OCI-LY3 (cell line): ENCODE measurements around the gene ZBTB7C.

ENCODE experiments used
- H2AFZ ChIP-seq: fragments of 200-600, 300-600 bp; shearing (Covaris generic); 2 replicates; pipeline ENCODE4 v1.6.0; 2014; ENCODE audit warnings: antibody characterized with exemption, low read depth, low read length
- H3K27ac ChIP-seq: fragments of 200-600, 300-600 bp; sonication (generic); 2 replicates; pipeline ENCODE4 v1.5.1; 2014; ENCODE audit warnings: mild to moderate bottlenecking, low read length, moderate library complexity, mixed read lengths
- H3K27me3 ChIP-seq: fragments of 200-600, 300-600 bp; sonication (generic); 2 replicates; pipeline ENCODE4 v1.6.1; 2014; ENCODE audit warnings: low read depth, low read length, mixed read lengths
- H3K36me3 ChIP-seq: fragments of 200-600, 300-600 bp; sonication (generic); replicated peaks from 2 replicates; pipeline ENCODE3; 2014; ENCODE audit warnings: low read depth, low read length, mixed read lengths
- H3K4me1 ChIP-seq: fragments of 300-600, 200-600 bp; sonication (generic); 2 replicates; pipeline ENCODE4 v1.6.1; 2014; ENCODE audit warnings: low read length, mixed read lengths
- H3K4me2 ChIP-seq: fragments of 200-600, 300-600 bp; sonication (generic); 2 replicates; pipeline ENCODE4 v1.6.1; 2014; ENCODE audit warnings: low read length, mixed read lengths
- H3K4me3 ChIP-seq: fragments of 300-600, 200-600 bp; sonication (generic); 2 replicates; pipeline ENCODE4 v1.5.1; 2014; ENCODE audit warnings: antibody characterized with exemption, mild to moderate bottlenecking, low read length, moderate library complexity
- H3K79me2 ChIP-seq: fragments of 300-600, 200-600 bp; shearing (Covaris generic); 2 replicates; pipeline ENCODE4 v1.6.1; 2014; ENCODE audit warnings: mild to moderate bottlenecking, low read length, mixed read lengths
- H3K9ac ChIP-seq: fragments of 300-600, 200-600 bp; shearing (Covaris generic); 2 replicates; pipeline ENCODE4 v1.6.0; 2014; ENCODE audit warnings: mild to moderate bottlenecking, low read length, moderate library complexity
- H3K9me3 ChIP-seq: fragments of 200-600, 300-600 bp; shearing (Covaris generic); 2 replicates; pipeline ENCODE4 v1.6.1; 2014; ENCODE audit warnings: low read length, mixed read lengths; ENCODE audit not compliant: insufficient read depth
- H4K20me1 ChIP-seq: fragments of 200-600, 300-600 bp; sonication (generic); 2 replicates; pipeline ENCODE4 v1.6.1; 2016; ENCODE audit warnings: low read length, mixed read lengths; ENCODE audit not compliant: insufficient read depth
- EZH2phosphoT487 ChIP-seq: fragments of 200-600 bp; shearing (Covaris generic); IDR thresholded peaks from 2 replicates; pipeline ENCODE4 v1.6.1; 2018; ENCODE audit warnings: antibody characterized with exemption, mixed run types, low read depth
- TF ChIP-seq, protein P1 (sequence below): fragments of 200-600, 300-600 bp; sonication (generic); IDR thresholded peaks from 2 replicates; pipeline ENCODE4 v1.5.1; 2014; ENCODE audit warnings: antibody characterized with exemption, low read length, low read depth

The ZBTB7C gene

GRCh38 chr18:48010264-48010663, 398.9 kb downstream of the ZBTB7C start:
- peaks cover 39% of the 10 kb centered on the region for H3K27me3 ChIP-seq
- no peak overlapping the region for H3K27ac ChIP-seq
- no peaks in the 10 kb centered on the region for H3K36me3 ChIP-seq
- H3K79me2 ChIP-seq: no peaks in the 10 kb centered on the region
- no peak overlapping the region for H3K9ac ChIP-seq
- H3K4me2 ChIP-seq: no peak overlapping the region
- H3K4me1 ChIP-seq: no peaks in the 10 kb centered on the region
- no peak for TF ChIP-seq EZH2phosphoT487
- TF ChIP-seq, protein P1, sequence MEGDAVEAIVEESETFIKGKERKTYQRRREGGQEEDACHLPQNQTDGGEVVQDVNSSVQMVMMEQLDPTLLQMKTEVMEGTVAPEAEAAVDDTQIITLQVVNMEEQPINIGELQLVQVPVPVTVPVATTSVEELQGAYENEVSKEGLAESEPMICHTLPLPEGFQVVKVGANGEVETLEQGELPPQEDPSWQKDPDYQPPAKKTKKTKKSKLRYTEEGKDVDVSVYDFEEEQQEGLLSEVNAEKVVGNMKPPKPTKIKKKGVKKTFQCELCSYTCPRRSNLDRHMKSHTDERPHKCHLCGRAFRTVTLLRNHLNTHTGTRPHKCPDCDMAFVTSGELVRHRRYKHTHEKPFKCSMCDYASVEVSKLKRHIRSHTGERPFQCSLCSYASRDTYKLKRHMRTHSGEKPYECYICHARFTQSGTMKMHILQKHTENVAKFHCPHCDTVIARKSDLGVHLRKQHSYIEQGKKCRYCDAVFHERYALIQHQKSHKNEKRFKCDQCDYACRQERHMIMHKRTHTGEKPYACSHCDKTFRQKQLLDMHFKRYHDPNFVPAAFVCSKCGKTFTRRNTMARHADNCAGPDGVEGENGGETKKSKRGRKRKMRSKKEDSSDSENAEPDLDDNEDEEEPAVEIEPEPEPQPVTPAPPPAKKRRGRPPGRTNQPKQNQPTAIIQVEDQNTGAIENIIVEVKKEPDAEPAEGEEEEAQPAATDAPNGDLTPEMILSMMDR: no peak
- H3K4me3 ChIP-seq: no peak overlapping the region
- H2AFZ ChIP-seq: no peak overlapping the region
- no peaks in the 10 kb centered on the region for H3K9me3 ChIP-seq
- H4K20me1 ChIP-seq: no peaks in the 10 kb centered on the region

DNA sequence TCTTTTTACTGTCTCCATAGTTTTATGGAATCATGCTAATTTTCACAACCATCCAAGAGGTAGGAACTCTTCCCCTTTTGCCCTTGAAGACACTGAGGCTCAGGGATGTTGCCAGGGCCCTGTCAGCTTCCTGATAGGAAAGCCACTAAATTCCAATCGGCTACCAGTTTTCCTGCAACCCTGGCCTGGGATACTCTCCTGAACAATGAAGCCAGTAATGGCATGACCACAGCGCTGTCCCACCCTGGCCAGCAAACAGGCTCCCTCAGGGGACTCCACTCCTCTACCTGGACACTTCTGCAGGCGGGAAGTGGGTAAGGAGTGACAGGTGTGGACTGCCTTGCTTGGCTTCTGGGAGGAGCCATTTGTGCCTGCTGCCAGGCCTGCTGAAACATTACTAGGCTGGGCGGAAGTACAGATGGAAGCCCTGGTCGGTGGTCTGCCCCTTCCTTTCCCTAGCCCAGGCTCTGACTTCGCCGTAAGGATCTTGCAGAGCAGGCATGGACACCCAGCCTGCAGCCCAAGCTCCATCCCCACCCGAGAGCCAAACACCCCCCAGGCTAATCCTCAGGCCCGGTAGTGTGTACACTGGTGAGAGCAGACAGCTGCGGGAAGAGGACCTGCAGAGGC, 400.0 kb downstream of the ZBTB7C start:
- Histone ChIP-seq H3K27me3 (peaks cover 31% of the 10 kb centered on the region), H3K27ac (no peak overlapping the region), H2AFZ (no peak overlapping the region), H3K4me1 (no peaks in the 10 kb centered on the region), H3K9ac (no peak overlapping the region), H3K9me3 (no peaks in the 10 kb centered on the region), H3K36me3 (no peaks in the 10 kb centered on the region), H3K4me2 (no peak overlapping the region), H4K20me1 (no peaks in the 10 kb centered on the region), H3K4me3 (no peak overlapping the region), H3K79me2 (no peaks in the 10 kb centered on the region)
- TF ChIP-seq, protein P1: no peak
- no peak for TF ChIP-seq EZH2phosphoT487

GRCh38 chr18:48007955-48008701, 401.1 kb downstream of the ZBTB7C start:
- Histone ChIP-seq H3K9ac (no peak overlapping the region), H3K27me3 (peaks cover 21% of the 10 kb centered on the region), H3K4me2 (no peak overlapping the region), H3K79me2 (no peaks in the 10 kb centered on the region), H2AFZ (no peak overlapping the region), H3K27ac (no peak overlapping the region), H3K4me1 (no peaks in the 10 kb centered on the region), H3K36me3 (no peaks in the 10 kb centered on the region), H4K20me1 (no peaks in the 10 kb centered on the region), H3K4me3 (no peak overlapping the region), H3K9me3 (no peaks in the 10 kb centered on the region)
- TF ChIP-seq EZH2phosphoT487: no peak
- TF ChIP-seq, protein P1: no peak

DNA sequence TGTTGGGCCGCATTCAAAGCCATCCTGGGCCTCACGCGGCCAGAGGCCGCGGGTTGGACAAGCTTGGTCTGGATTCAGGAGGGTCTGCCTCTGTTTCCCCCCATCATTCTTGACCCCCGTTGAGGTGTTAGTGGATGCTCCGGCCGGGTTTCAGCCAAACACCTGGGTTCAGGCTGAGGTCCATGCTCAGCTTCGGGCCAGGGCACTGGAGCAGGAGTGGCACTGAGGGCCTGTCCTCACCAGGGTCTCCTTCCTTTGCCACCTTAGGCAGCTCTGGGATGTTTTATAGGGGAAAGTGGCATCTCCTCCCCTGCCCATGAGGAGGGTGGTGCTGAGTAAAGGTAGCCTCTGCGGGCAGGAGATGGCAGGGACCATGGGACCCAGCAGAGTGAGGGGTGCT, 401.8 kb downstream of the ZBTB7C start:
- H3K4me2 ChIP-seq: no peak overlapping the region
- no peaks in the 10 kb centered on the region for H3K79me2 ChIP-seq
- TF ChIP-seq, protein P1: no peak
- TF ChIP-seq EZH2phosphoT487: no peak
- no peaks in the 10 kb centered on the region for H3K36me3 ChIP-seq
- H2AFZ ChIP-seq: no peak overlapping the region
- H3K9ac ChIP-seq: no peak overlapping the region
- H3K4me1 ChIP-seq: no peaks in the 10 kb centered on the region
- no peaks in the 10 kb centered on the region for H4K20me1 ChIP-seq
- H3K27me3 ChIP-seq: peaks cover 16% of the 10 kb centered on the region; the same call in 1 of the 2 replicates
- H3K27ac ChIP-seq: no peak overlapping the region
- H3K9me3 ChIP-seq: no peaks in the 10 kb centered on the region
- H3K4me3 ChIP-seq: no peak overlapping the region
